GM21786 (cell line): ENCODE measurements around the gene BPIFB4.

Source experiments
- ATAC-seq: cut with Tn5 transposase; IDR thresholded peaks from one replicate; pipeline ENCODE4 v1.9.1; 2021; ENCODE audit not compliant: unreplicated experiment

Gene BPIFB4

GRCh38 chr20:33160681-33161080 is 81.2 kb downstream of the BPIFB4 start:
- ATAC-seq = no peak
